BJ (cell line): ENCODE data around the gene DCLK1. TPM values are rescaled to one million over a fixed set of nuclear protein-coding genes. Genes with fewer than 3 reads are reported as not detected.
A peak's percentile ranks its signal among the peaks of the same experiment; 100 is the strongest.

Source experiments
- CTCF ChIA-PET: fragments of 350-600 bp; formaldehyde crosslinking; extraction: SDS; loops from one replicate; lab custom pipeline; 2021; ENCODE audit warnings: antibody characterized with exemption, inconsistent platforms; lab: Yijun Ruan, JAX
- POLR2A ChIA-PET: fragments of 300-600 bp; sonication (Branson Sonifier 250); formaldehyde crosslinking; extraction: SDS; loops from one replicate; lab custom pipeline; 2021; ENCODE audit warnings: antibody characterized with exemption; lab: Charles Lee
- DNase-seq: peaks from one replicate; pipeline ENCODE4 v3.0.0-alpha.2; 2011; ENCODE audit warnings: low read depth
- H3K27me3 ChIP-seq: 2 replicates; pipeline ENCODE4 v1.6.0; 2011; ENCODE audit warnings: low read length; ENCODE audit not compliant: control insufficient read depth, insufficient read depth
- H3K36me3 ChIP-seq: 2 replicates; pipeline ENCODE4 v1.5.1; 2011; ENCODE audit warnings: low read length; ENCODE audit not compliant: control insufficient read depth, insufficient read depth
- H3K4me3 ChIP-seq: 2 replicates; pipeline ENCODE4 v1.5.1; 2011; ENCODE audit warnings: low read depth, mild to moderate bottlenecking, control low read depth, low read length
- CTCF ChIP-seq: IDR thresholded peaks from 2 replicates; pipeline ENCODE4 v1.5.1; 2011; ENCODE audit warnings: low read depth, mild to moderate bottlenecking, control low read depth, inconsistent platforms, low read length, moderate library complexity; ENCODE audit not compliant: insufficient read depth
- polyA minus RNA-seq: library from RNA; depleted of rRNA, polyadenylated mRNA; stranded (reverse); fragments of >200 nt; gene quantifications from 2 replicates; pipeline ENCODE4 v1.2.3, GENCODE V29; 2011; rRNA and poly(A)+ RNA removed
- polyA plus RNA-seq: library from polyadenylated mRNA; depleted of rRNA; stranded (reverse); fragments of >200 nt; gene quantifications from 2 replicates; pipeline ENCODE4 v1.2.3, GENCODE V29; 2011; rRNA removed

The DCLK1 gene
- polyA plus RNA-seq, result 0.69 and 1.1 TPM in 2 replicates
- polyA minus RNA-seq, result 0.85 and 2.0 TPM in 2 replicates

- ChIA-PET CTCF (no interaction called here), POLR2A (no interaction called here)
- no peak for TF ChIP-seq CTCF
- H3K36me3 ChIP-seq, result no peaks in the 10 kb centered on the region
- peak within 1 kb of the TSS; percentile 39 for H3K4me3 ChIP-seq
- DNase-seq, result no peak
- peaks cover 8% of the 10 kb centered on the region for H3K27me3 ChIP-seq
Observed at GRCh38 chr13:36131222-36131930, at the start of gene DCLK1. DCLK1 (minus strand) TSS chr13:36131382.

- Histone ChIP-seq H3K36me3 (no peaks in the 10 kb centered on the region), H3K27me3 (no peaks in the 10 kb centered on the region), H3K4me3 (no peak overlapping the region)
- ChIA-PET CTCF (no interaction called here), POLR2A (no interaction called here)
- no peak for TF ChIP-seq CTCF
- DNase-seq, result no peak
Observed at GRCh38 chr13:36175621-36176020, 44.4 kb upstream of the DCLK1 start.

- no peak for TF ChIP-seq CTCF
Observed at GRCh38 chr13:36174923-36175322, 43.7 kb upstream of the DCLK1 start.

GRCh38 chr13:36173571-36174322 lies 42.6 kb upstream of the DCLK1 start:
- TF ChIP-seq CTCF, result no peak
- Histone ChIP-seq H3K27me3 (no peaks in the 10 kb centered on the region), H3K36me3 (no peaks in the 10 kb centered on the region), H3K4me3 (no peak overlapping the region)
- POLR2A ChIA-PET, result no interaction called here
- CTCF ChIA-PET, result no interaction called here
- DNase-seq, result no peak

More at GRCh38 chr13:36174923-36175322, 43.7 kb upstream of the DCLK1 start:
- ChIA-PET POLR2A (no interaction called here), CTCF (no interaction called here)
- H3K36me3 ChIP-seq, result no peaks in the 10 kb centered on the region
- no peaks in the 10 kb centered on the region for H3K27me3 ChIP-seq
- DNase-seq, result no peak
- H3K4me3 ChIP-seq, result no peak overlapping the region

- CTCF ChIA-PET, result no interaction called here
- TF ChIP-seq CTCF, result no peak
- POLR2A ChIA-PET, result no interaction called here
- no peaks in the 10 kb centered on the region for H3K36me3 ChIP-seq
- H3K4me3 ChIP-seq, result no peak overlapping the region
- H3K27me3 ChIP-seq, result no peaks in the 10 kb centered on the region
- DNase-seq, result no peak
Observed at GRCh38 chr13:36166046-36166445, 34.9 kb upstream of the DCLK1 start.
